Measurements from ENCODE around the gene OR2H1. TPM values are rescaled to one million over a fixed set of nuclear protein-coding genes. Genes with fewer than 3 reads are reported as not detected.

OR2H1 gene
- total RNA-seq, 2 experiments from 2014 or later = not detected

GRCh38 chr6:29501106-29501505, 44.2 kb downstream of the OR2H1 start:
- DNase-seq (no peak), ATAC-seq (ENCODE audit: poor library complexity) (no peak)
- Histone ChIP-seq H3K9me3 (ENCODE audit: control insufficient read depth in 1 of 2, insufficient read depth in 1 of 2, low read length in 2 of 2) (peaks cover 0 to 2% of the 10 kb centered on the region in 2 experiments), H3K27ac (ENCODE audit: low read depth in 1 of 2, low read length in 2 of 2) (no peak overlapping the region), H3K4me3 (ENCODE audit: low read length) (no peak overlapping the region), H3K4me1 (ENCODE audit: insufficient read depth, low read length) (no peaks in the 10 kb centered on the region), H3K36me3 (ENCODE audit: insufficient read depth, low read length) (no peaks in the 10 kb centered on the region), H3K27me3 (ENCODE audit: control insufficient read depth in 1 of 2, insufficient read depth in 2 of 2, low read length in 2 of 2) (peaks cover 13 to 30% of the 10 kb centered on the region in 2 experiments)
- peaks cover 65% of the 10 kb centered on the region for H3K27me3 Mint-ChIP-seq
- no peaks in the 10 kb centered on the region for H3K4me1 Mint-ChIP-seq (ENCODE audit: low read depth)
- H3K9me3 Mint-ChIP-seq = no peaks in the 10 kb centered on the region
- no peak overlapping the region for H3K4me3 Mint-ChIP-seq
- POLR2A ChIA-PET = no interaction called here
- CTCF ChIA-PET = no interaction called here
- TF ChIP-seq CTCF (IDR thresholded peaks at IDR 0.05) = no peak
- intact Hi-C loops (cut with DNase I, micrococcal nuclease) = no loop called here
- H3K27ac Mint-ChIP-seq = no peak overlapping the region
- H3K36me3 Mint-ChIP-seq (ENCODE audit: low read depth) = no peaks in the 10 kb centered on the region

GRCh38 chr6:29502181-29502580, 45.2 kb downstream of the OR2H1 start:
- ATAC-seq (ENCODE audit: poor library complexity) (no peak), DNase-seq (no peak)
- H3K27ac ChIP-seq (ENCODE audit: low read depth in 1 of 2, low read length in 2 of 2) = no peak overlapping the region
- Mint-ChIP-seq H3K4me1 (ENCODE audit: low read depth) (no peaks in the 10 kb centered on the region), H3K27ac (no peak overlapping the region), H3K9me3 (no peaks in the 10 kb centered on the region), H3K4me3 (no peak overlapping the region), H3K27me3 (peaks cover 54% of the 10 kb centered on the region), H3K36me3 (ENCODE audit: low read depth) (no peaks in the 10 kb centered on the region)
- CTCF ChIA-PET = no interaction called here
- no peak for TF ChIP-seq CTCF (IDR thresholded peaks at IDR 0.05)
- intact Hi-C loops (cut with DNase I, micrococcal nuclease) = no loop called here
- H3K9me3 ChIP-seq (ENCODE audit: control insufficient read depth in 1 of 2, insufficient read depth in 1 of 2, low read length in 2 of 2) = peaks cover 0 to 2% of the 10 kb centered on the region in 2 experiments
- no peaks in the 10 kb centered on the region for H3K36me3 ChIP-seq (ENCODE audit: insufficient read depth, low read length)
- H3K27me3 ChIP-seq (ENCODE audit: control insufficient read depth in 1 of 2, insufficient read depth in 2 of 2, low read length in 2 of 2) = peaks cover 9 to 30% of the 10 kb centered on the region in 2 experiments
- H3K4me3 ChIP-seq (ENCODE audit: low read length) = no peak overlapping the region
- POLR2A ChIA-PET = no interaction called here
- H3K4me1 ChIP-seq (ENCODE audit: insufficient read depth, low read length) = no peaks in the 10 kb centered on the region

- Histone ChIP-seq H3K9me3 (ENCODE audit: control insufficient read depth in 1 of 2, insufficient read depth in 1 of 2, low read length in 2 of 2) (peaks cover 0 to 2% of the 10 kb centered on the region in 2 experiments), H3K4me1 (ENCODE audit: insufficient read depth, low read length) (no peaks in the 10 kb centered on the region), H3K27ac (ENCODE audit: low read depth in 1 of 2, low read length in 2 of 2) (no peak overlapping the region), H3K36me3 (ENCODE audit: insufficient read depth, low read length) (no peaks in the 10 kb centered on the region), H3K4me3 (ENCODE audit: low read length) (no peak overlapping the region), H3K27me3 (ENCODE audit: control insufficient read depth in 1 of 2, insufficient read depth in 2 of 2, low read length in 2 of 2) (peaks cover 11 to 30% of the 10 kb centered on the region in 2 experiments)
- Mint-ChIP-seq H3K4me1 (ENCODE audit: low read depth) (no peaks in the 10 kb centered on the region), H3K27me3 (peaks cover 50% of the 10 kb centered on the region), H3K9me3 (no peaks in the 10 kb centered on the region), H3K4me3 (no peak overlapping the region), H3K36me3 (ENCODE audit: low read depth) (no peaks in the 10 kb centered on the region), H3K27ac (no peak overlapping the region)
- no peak for TF ChIP-seq CTCF (IDR thresholded peaks at IDR 0.05)
- POLR2A ChIA-PET = no interaction called here
- intact Hi-C loops (cut with DNase I, micrococcal nuclease) = no loop called here
- CTCF ChIA-PET = no interaction called here
- ATAC-seq (ENCODE audit: poor library complexity) (no peak), DNase-seq (no peak)
Measured at GRCh38 chr6:29502597-29502996, 45.6 kb downstream of the OR2H1 start.

Data from CD4-positive, alpha-beta T cell (primary cell).